Activated CD8-positive, alpha-beta T cell treated with anti-CD3 and anti-CD28 coated beads for 36 hours (primary cell): ENCODE data around the gene NOD1. TPM values are rescaled to one million over a fixed set of nuclear protein-coding genes. Genes with fewer than 3 reads are reported as not detected.
"Not testable (repeated sequence)": the region's sequence is repeated elsewhere in the genome, so short reads cannot be mapped to it uniquely, and the experiment has no call there.

Experiments
- ATAC-seq: fragments of 200-7000 bp; cut with Tn5 transposase; one replicate; pipeline ENCODE4 v1.10.0; 2021; ENCODE audit warnings: mild to moderate bottlenecking, moderate library complexity
- CTCF ChIA-PET: fragments of 350-600 bp; sonication (Branson Sonifier 250); formaldehyde crosslinking; loops from one replicate; lab custom pipeline; 2021; ENCODE audit warnings: antibody characterized with exemption; lab: Charles Lee
- POLR2A ChIA-PET: fragments of 350-600 bp; sonication (Branson Sonifier 250); formaldehyde crosslinking; loops from one replicate; lab custom pipeline; 2021; ENCODE audit warnings: antibody characterized with exemption; lab: Charles Lee
- DNase-seq: peaks from one replicate; pipeline ENCODE4 v3.0.0-alpha.2; 2020
- H3K27ac Mint-ChIP-seq: one replicate; pipeline ENCODE4 v1.8.0; 2021; ENCODE audit warnings: mild to moderate bottlenecking, mixed read lengths
- H3K27me3 Mint-ChIP-seq: one replicate; pipeline ENCODE4 v1.8.0; 2021; ENCODE audit warnings: mixed read lengths
- H3K36me3 Mint-ChIP-seq: one replicate; pipeline ENCODE4 v1.8.0; 2021; ENCODE audit warnings: low read depth, mixed read lengths
- H3K4me1 Mint-ChIP-seq: one replicate; pipeline ENCODE4 v1.8.0; 2021; ENCODE audit warnings: low read depth, mixed read lengths
- H3K4me3 Mint-ChIP-seq: one replicate; pipeline ENCODE4 v1.8.0; 2021; ENCODE audit warnings: mild to moderate bottlenecking, moderate library complexity, mixed read lengths
- H3K9me3 Mint-ChIP-seq: one replicate; pipeline ENCODE4 v1.8.0; 2021; ENCODE audit warnings: mixed read lengths
- CTCF ChIP-seq: fragments of 200-600 bp; IDR thresholded peaks from one replicate; pipeline ENCODE4 v1.8.0; 2022; ENCODE audit warnings: antibody characterized with exemption, mild to moderate bottlenecking
- intact Hi-C: fragments of 100-400 bp; cut with micrococcal nuclease; formaldehyde crosslinking; loops from one replicate; pipeline ENCODE4 v1.10.0; 2022
- total RNA-seq, 2 experiments: library from RNA; stranded (reverse); gene quantifications; one replicate each; pipeline ENCODE4 v1.2.3, GENCODE V29; 2021

The NOD1 gene
- total RNA-seq, 2 experiments from 2014 or later, result 11.5 to 12.5 TPM

GRCh38 chr7:30421647-30422196, 56.9 kb downstream of the NOD1 start:
- ChIA-PET CTCF (interaction anchor here (1.1 to 1.2 kb wide), 2 partner anchors 69 to 147 kb away, joined by 3 read pairs; no protein-coding TSS in a partner anchor), POLR2A (no interaction called here)
- ATAC-seq (no peak), DNase-seq (no peak)
- H3K27ac Mint-ChIP-seq, result no peak overlapping the region
- intact Hi-C loops, result no loop called here
- no peaks in the 10 kb centered on the region for H3K27me3 Mint-ChIP-seq
- H3K4me3 Mint-ChIP-seq, result no peak overlapping the region
- peaks cover 8% of the 10 kb centered on the region for H3K4me1 Mint-ChIP-seq
- TF ChIP-seq CTCF, result no peak
- peaks cover 22% of the 10 kb centered on the region for H3K36me3 Mint-ChIP-seq
- peaks cover 7% of the 10 kb centered on the region for H3K9me3 Mint-ChIP-seq

- CTCF ChIA-PET, result interaction anchor here (1.2 kb wide), 1 partner anchor 146 kb away, joined by 3 read pairs; no protein-coding TSS in a partner anchor
- no peak for ATAC-seq
- Mint-ChIP-seq H3K9me3 (peaks cover 7% of the 10 kb centered on the region), H3K27ac (no peak overlapping the region), H3K27me3 (no peaks in the 10 kb centered on the region), H3K4me1 (peaks cover 8% of the 10 kb centered on the region), H3K36me3 (peaks cover 17% of the 10 kb centered on the region), H3K4me3 (no peak overlapping the region)
- DNase-seq, result no peak
- intact Hi-C loops, result no loop called here
- TF ChIP-seq CTCF, result no peak
- POLR2A ChIA-PET, result no interaction called here
Measured at GRCh38 chr7:30420662-30421061, 57.9 kb downstream of the NOD1 start.

- H3K27me3 Mint-ChIP-seq, H3K9me3 Mint-ChIP-seq, intact Hi-C loops, H3K4me1 Mint-ChIP-seq, DNase-seq, H3K27ac Mint-ChIP-seq, ATAC-seq, H3K4me3 Mint-ChIP-seq, POLR2A ChIA-PET, CTCF ChIA-PET: not testable (repeated sequence)
- H3K36me3 Mint-ChIP-seq, result peaks cover 17% of the 10 kb centered on the region
Measured at GRCh38 chr7:30420080-30420479, 58.5 kb downstream of the NOD1 start.

- no peaks in the 10 kb centered on the region for H3K27me3 Mint-ChIP-seq
- H3K36me3 Mint-ChIP-seq, result no peaks in the 10 kb centered on the region
- DNase-seq, result no peak
- CTCF ChIA-PET, result interaction anchor here (0.8 to 2.3 kb wide), 3 partner anchors 9 to 138 kb away, joined by 5 to 9 read pairs (median 6); no protein-coding TSS in a partner anchor
- no peak overlapping the region for H3K4me3 Mint-ChIP-seq
- intact Hi-C loops, result loop anchor here (5.0 kb wide), 1 partner anchor 137 kb away; no protein-coding TSS in a partner anchor
- POLR2A ChIA-PET, result no interaction called here
- H3K4me1 Mint-ChIP-seq, result no peaks in the 10 kb centered on the region
- peaks cover 5% of the 10 kb centered on the region for H3K9me3 Mint-ChIP-seq
- H3K27ac Mint-ChIP-seq, result no peak overlapping the region
- ATAC-seq, result no peak
- TF ChIP-seq CTCF, result no peak
Measured at GRCh38 chr7:30413864-30414263, 64.7 kb downstream of the NOD1 start.

- Mint-ChIP-seq H3K27me3 (no peaks in the 10 kb centered on the region), H3K36me3 (no peaks in the 10 kb centered on the region), H3K9me3 (peaks cover 5% of the 10 kb centered on the region), H3K27ac (no peak overlapping the region), H3K4me1 (no peaks in the 10 kb centered on the region), H3K4me3 (no peak overlapping the region)
- CTCF ChIA-PET, result interaction anchor here (0.6 to 2.3 kb wide), 8 partner anchors 10 to 264 kb away, joined by 3 to 9 read pairs (median 4); no protein-coding TSS in a partner anchor
- POLR2A ChIA-PET, result interaction anchor here (0.6 kb wide), 1 partner anchor 33 kb away, joined by 3 read pairs; no protein-coding TSS in a partner anchor
- TF ChIP-seq CTCF, result no peak
- intact Hi-C loops, result loop anchor here (5.0 kb wide), 1 partner anchor 136 kb away; no protein-coding TSS in a partner anchor
- DNase-seq (peak; percentile 10), ATAC-seq (no peak)
Measured at GRCh38 chr7:30412782-30413504, 65.6 kb downstream of the NOD1 start.
